ENCODE results near the gene ZNF595.

GRCh38 chr4:107083-107443 is 53.9 kb downstream of the ZNF595 start:
- TF ChIP-seq MAX (IDR thresholded peaks at IDR 0.05; ENCODE audit: low read depth) (no peak), CTCF (IDR thresholded peaks at IDR 0.05) (no peak), RAD21 (IDR thresholded peaks at IDR 0.05; ENCODE audit: low read length) (no peak), USF1 (IDR thresholded peaks at IDR 0.05; ENCODE audit: borderline replicate concordance, low read depth) (no peak), MXI1 (IDR thresholded peaks at IDR 0.05; ENCODE audit: low read depth, low read length) (no peak), ELF1 (IDR thresholded peaks at IDR 0.05) (no peak), RXRA (IDR thresholded peaks at IDR 0.05; ENCODE audit: borderline replicate concordance, low read depth) (no peak), GABPA (IDR thresholded peaks at IDR 0.05; ENCODE audit: low read depth) (no peak), SIN3A (IDR thresholded peaks at IDR 0.05; ENCODE audit: borderline replicate concordance, low read depth, low read length) (no peak), POLR2AphosphoS5 (IDR thresholded peaks at IDR 0.05; ENCODE audit: low read depth, low read length) (no peak)

Measured in SK-N-SH (cell line).